KMS-11 (cell line): ENCODE data around the gene SYK.

Experiments
- H2AFZ ChIP-seq: fragments of 200-600 bp; sonication (generic); 2 replicates; pipeline ENCODE4 v1.6.1; 2016; ENCODE audit warnings: antibody characterized with exemption, mixed run types, low read depth
- H3K27ac ChIP-seq: fragments of 200-600 bp; sonication (generic); 2 replicates; pipeline ENCODE4 v1.6.1; 2016; ENCODE audit warnings: mild to moderate bottlenecking, mixed run types
- H3K27me3 ChIP-seq: fragments of 200-600 bp; sonication (generic); 2 replicates; pipeline ENCODE4 v1.6.1; 2017; ENCODE audit warnings: mild to moderate bottlenecking, low read depth, mixed run types, moderate library complexity; ENCODE audit not compliant: insufficient read depth
- H3K36me3 ChIP-seq: fragments of 200-600 bp; sonication (generic); 2 replicates; pipeline ENCODE4 v1.6.1; 2017; ENCODE audit warnings: mild to moderate bottlenecking, mixed run types; ENCODE audit not compliant: insufficient read depth
- H3K4me1 ChIP-seq: fragments of 200-600 bp; sonication (generic); 2 replicates; pipeline ENCODE4 v1.6.1; 2016; ENCODE audit warnings: mild to moderate bottlenecking, low read depth, mixed run types; ENCODE audit not compliant: poor library complexity, severe bottlenecking
- H3K4me2 ChIP-seq: fragments of 200-600 bp; sonication (generic); 2 replicates; pipeline ENCODE4 v1.7.0; 2016; ENCODE audit warnings: mild to moderate bottlenecking, mixed run types
- H3K4me3 ChIP-seq: fragments of 200-600 bp; sonication (generic); IDR thresholded peaks from 2 replicates; pipeline ENCODE4 v1.6.1; 2017; ENCODE audit warnings: low read depth, low read length, mixed read lengths; ENCODE audit not compliant: insufficient read depth
- H3K79me2 ChIP-seq: fragments of 200-600 bp; sonication (generic); 2 replicates; pipeline ENCODE4 v1.6.1; 2016; ENCODE audit warnings: low read depth, mixed run types; ENCODE audit not compliant: insufficient read depth
- H3K9ac ChIP-seq: fragments of 200-600 bp; sonication (generic); 2 replicates; pipeline ENCODE4 v1.6.1; 2016; ENCODE audit warnings: mild to moderate bottlenecking, mixed run types
- H4K20me1 ChIP-seq: fragments of 200-600 bp; sonication (generic); 2 replicates; pipeline ENCODE4 v1.6.1; 2016; ENCODE audit warnings: mild to moderate bottlenecking, mixed run types; ENCODE audit not compliant: insufficient read depth
- TF ChIP-seq, protein P1 (sequence below): fragments of 200-600 bp; sonication (generic); conservative IDR thresholded peaks from 2 replicates; pipeline ENCODE4 v1.6.1; 2017; ENCODE audit warnings: low read depth, mild to moderate bottlenecking, antibody characterized with exemption, low read length, moderate library complexity, mixed read lengths

Gene SYK

DNA sequence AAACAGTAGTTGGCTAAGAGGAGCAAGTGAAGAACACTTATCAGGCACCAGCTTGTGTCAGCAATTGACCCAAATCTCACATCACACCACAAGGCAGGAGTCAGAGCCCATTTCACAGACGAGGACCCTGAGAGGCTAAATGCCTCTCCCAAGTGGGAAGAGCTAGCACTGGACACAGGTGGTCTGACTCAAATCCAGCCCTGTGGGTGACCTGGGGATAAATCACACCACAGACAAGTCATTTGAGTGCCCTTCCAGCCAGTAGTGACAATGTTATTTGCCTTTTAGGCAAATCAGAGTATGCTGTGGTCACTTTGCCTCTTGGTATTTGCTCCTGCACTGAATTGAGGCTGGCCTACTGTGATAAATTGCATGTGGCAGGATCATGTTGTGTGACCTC lies 138.7 kb downstream of the SYK start:
- H4K20me1 ChIP-seq = no peaks in the 10 kb centered on the region
- TF ChIP-seq, protein P1, sequence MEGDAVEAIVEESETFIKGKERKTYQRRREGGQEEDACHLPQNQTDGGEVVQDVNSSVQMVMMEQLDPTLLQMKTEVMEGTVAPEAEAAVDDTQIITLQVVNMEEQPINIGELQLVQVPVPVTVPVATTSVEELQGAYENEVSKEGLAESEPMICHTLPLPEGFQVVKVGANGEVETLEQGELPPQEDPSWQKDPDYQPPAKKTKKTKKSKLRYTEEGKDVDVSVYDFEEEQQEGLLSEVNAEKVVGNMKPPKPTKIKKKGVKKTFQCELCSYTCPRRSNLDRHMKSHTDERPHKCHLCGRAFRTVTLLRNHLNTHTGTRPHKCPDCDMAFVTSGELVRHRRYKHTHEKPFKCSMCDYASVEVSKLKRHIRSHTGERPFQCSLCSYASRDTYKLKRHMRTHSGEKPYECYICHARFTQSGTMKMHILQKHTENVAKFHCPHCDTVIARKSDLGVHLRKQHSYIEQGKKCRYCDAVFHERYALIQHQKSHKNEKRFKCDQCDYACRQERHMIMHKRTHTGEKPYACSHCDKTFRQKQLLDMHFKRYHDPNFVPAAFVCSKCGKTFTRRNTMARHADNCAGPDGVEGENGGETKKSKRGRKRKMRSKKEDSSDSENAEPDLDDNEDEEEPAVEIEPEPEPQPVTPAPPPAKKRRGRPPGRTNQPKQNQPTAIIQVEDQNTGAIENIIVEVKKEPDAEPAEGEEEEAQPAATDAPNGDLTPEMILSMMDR = no peak
- H3K4me2 ChIP-seq = peak overlapping the region; percentile 11; the same call in 1 of the 2 replicates
- H3K4me3 ChIP-seq = no peak overlapping the region
- H3K27me3 ChIP-seq = no peaks in the 10 kb centered on the region
- no peaks in the 10 kb centered on the region for H3K36me3 ChIP-seq
- no peak overlapping the region for H2AFZ ChIP-seq
- peak overlapping the region; percentile 89 for H3K27ac ChIP-seq
- no peaks in the 10 kb centered on the region for H3K79me2 ChIP-seq
- peaks cover 93% of the 10 kb centered on the region for H3K4me1 ChIP-seq
- H3K9ac ChIP-seq = no peak overlapping the region; the same call in 1 of the 2 replicates

DNA sequence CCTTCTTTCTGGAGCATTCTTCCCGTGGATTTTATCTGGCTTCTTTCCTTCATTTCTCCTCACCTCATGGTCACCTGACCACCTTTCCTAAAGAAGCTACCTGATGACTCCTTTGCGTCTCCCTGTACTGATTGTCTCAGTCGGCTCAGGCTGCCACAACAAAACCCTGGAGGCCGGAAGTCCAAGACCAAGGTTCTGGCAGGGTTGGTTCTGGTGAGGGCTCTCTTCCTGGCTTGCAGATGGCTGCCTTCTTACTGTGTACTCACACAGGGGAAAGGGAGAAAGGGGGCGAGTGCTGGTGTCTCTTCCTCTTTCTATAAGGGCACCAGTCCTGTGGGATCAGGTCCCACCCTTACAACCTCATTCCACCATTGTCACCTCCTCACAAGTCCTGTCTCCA lies 140.0 kb downstream of the SYK start:
- Histone ChIP-seq H3K4me1 (peaks cover 94% of the 10 kb centered on the region), H3K27me3 (no peaks in the 10 kb centered on the region), H2AFZ (peak overlapping the region; percentile 37), H4K20me1 (no peaks in the 10 kb centered on the region), H3K9ac (peak overlapping the region; percentile 66), H3K4me2 (peak overlapping the region; percentile 49), H3K36me3 (no peaks in the 10 kb centered on the region), H3K4me3 (no peak overlapping the region), H3K27ac (peak overlapping the region; percentile 89), H3K79me2 (no peaks in the 10 kb centered on the region)
- TF ChIP-seq, protein P1 = no peak

DNA sequence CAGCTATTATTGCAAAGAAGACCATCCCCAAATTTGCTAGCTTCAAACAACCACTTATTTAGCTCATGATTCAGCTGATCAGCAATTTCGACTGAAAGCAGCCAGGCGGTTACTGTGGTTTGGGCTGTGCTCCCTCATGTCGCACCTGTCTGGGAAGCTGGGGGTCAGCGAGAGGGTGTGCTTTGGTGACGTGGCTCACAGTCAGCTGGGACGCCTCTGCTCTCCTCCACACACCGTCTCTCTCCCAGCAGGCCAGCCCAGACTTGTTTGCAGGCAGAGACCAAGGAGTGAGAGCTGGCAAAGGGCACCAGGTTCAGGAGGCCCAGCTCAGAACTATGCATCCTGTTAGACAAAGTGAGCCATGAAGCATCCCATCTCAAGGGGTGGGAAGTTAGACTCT lies 140.9 kb downstream of the SYK start:
- Histone ChIP-seq H3K9ac (peak overlapping the region; percentile 66), H4K20me1 (no peaks in the 10 kb centered on the region), H3K27me3 (no peaks in the 10 kb centered on the region), H3K4me2 (peak overlapping the region; percentile 49), H3K27ac (peak overlapping the region; percentile 89), H3K36me3 (no peaks in the 10 kb centered on the region), H3K4me3 (no peak overlapping the region), H2AFZ (no peak overlapping the region), H3K79me2 (no peaks in the 10 kb centered on the region), H3K4me1 (peaks cover 89% of the 10 kb centered on the region)
- TF ChIP-seq, protein P1 = no peak

DNA sequence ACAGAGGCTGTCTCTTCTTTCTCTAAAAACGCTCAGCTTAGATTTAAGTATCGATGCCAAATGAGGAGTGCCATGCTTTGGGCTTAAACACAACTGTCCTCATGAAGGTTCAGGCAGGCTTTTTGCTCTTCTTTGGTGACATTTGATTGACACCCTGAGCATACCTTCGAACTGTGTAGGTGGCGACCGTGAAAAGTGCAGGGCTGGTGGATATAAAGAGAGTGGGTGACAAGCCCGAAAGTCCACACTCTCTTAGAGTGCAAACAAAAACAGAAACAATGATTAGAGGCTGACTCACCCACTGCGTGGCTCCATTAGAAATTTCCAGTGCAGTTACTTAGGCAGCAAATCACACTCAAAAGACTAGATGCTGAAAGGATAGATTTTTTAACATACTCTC lies 141.7 kb downstream of the SYK start:
- H3K79me2 ChIP-seq = no peaks in the 10 kb centered on the region
- H3K9ac ChIP-seq = peak overlapping the region; percentile 66
- TF ChIP-seq, protein P1 = no peak
- H3K4me1 ChIP-seq = peaks cover 81% of the 10 kb centered on the region
- H3K27me3 ChIP-seq = no peaks in the 10 kb centered on the region
- H3K4me2 ChIP-seq = peak overlapping the region; percentile 49
- no peak overlapping the region for H2AFZ ChIP-seq
- H3K27ac ChIP-seq = peak overlapping the region; percentile 89
- no peak overlapping the region for H3K4me3 ChIP-seq
- no peaks in the 10 kb centered on the region for H3K36me3 ChIP-seq
- no peaks in the 10 kb centered on the region for H4K20me1 ChIP-seq
